RWPE1 (cell line): ENCODE measurements around the gene LHFPL2.
A peak's percentile ranks its signal among the peaks of the same experiment; 100 is the strongest.

Experiments
- CTCF ChIA-PET: fragments of 350-600 bp; sonication (Branson Sonifier 250); formaldehyde crosslinking; extraction: SDS; loops from one replicate; lab custom pipeline; 2021; lab: Yijun Ruan, JAX
- POLR2A ChIA-PET: fragments of 400-600 bp; formaldehyde crosslinking; extraction: SDS; loops from one replicate; lab custom pipeline; 2020; ENCODE audit warnings: antibody characterized with exemption; ENCODE audit not compliant: low non-redundant PET; lab: Yijun Ruan, JAX
- DNase-seq: peaks from one replicate; pipeline ENCODE4 v3.0.0; 2012; ENCODE audit warnings: low spot score
- H3K27ac ChIP-seq: fragments of 450-650 bp; 2 replicates; pipeline ENCODE4 v1.5.1; 2017
- CTCF ChIP-seq: fragments of 450-650 bp; conservative IDR thresholded peaks from 2 replicates; pipeline ENCODE4 v1.5.1; 2017; ENCODE audit warnings: low read depth, mild to moderate bottlenecking

The LHFPL2 gene

DNA sequence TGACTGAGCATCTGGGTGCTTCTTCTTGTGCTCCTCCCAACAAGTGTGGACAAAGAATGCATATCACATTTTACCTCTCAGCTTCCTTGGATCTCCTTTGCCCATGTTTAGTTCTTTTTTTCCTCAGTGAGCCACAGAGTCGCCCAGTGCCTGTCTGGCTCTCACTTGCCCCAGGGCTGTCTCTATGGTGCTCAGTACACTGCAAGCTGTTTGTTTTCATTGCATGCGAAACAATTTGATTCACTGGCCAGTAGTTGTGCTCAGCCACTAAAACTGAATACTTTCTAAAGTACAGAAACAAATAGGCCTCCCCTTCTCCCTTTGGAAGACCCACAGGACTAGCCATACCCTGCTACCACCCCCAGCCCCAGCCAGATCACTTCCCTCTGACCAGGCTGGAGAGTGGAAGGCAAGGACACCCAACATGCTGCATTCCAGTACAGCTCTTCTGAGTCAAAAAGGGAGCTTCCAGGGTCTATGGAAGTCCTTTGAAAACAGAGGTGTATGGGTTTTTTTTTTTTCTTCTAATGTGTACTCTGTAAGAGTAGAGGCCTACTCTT lies 3.8 kb downstream of the LHFPL2 start:
- TF ChIP-seq CTCF: no peak
- H3K27ac ChIP-seq: no peak overlapping the region
- no peak for DNase-seq
- ChIA-PET CTCF (interaction anchor here (0.8 to 1.9 kb wide), 3 partner anchors 9 to 100 kb away, joined by 5 to 8 read pairs (median 5); no protein-coding TSS in a partner anchor), POLR2A (interaction anchor here (0.7 kb wide), 1 partner anchor 74 kb away, joined by 3 read pairs; no protein-coding TSS in a partner anchor)

- POLR2A ChIA-PET: no interaction called here
- DNase-seq: no peak
- CTCF ChIA-PET: interaction anchor here (0.8 to 1.0 kb wide), 2 partner anchors 96 to 99 kb away, joined by 5 to 8 read pairs; no protein-coding TSS in a partner anchor
- no peak for TF ChIP-seq CTCF
- no peak overlapping the region for H3K27ac ChIP-seq
These were observed 4.4 kb downstream of the LHFPL2 start for GRCh38 chr5:78644129-78644528.

- ChIA-PET POLR2A (no interaction called here), CTCF (interaction anchor here (0.5 to 0.7 kb wide), 3 partner anchors 113 to 674 kb away, joined by 3 read pairs; no protein-coding TSS in a partner anchor)
- no peak for TF ChIP-seq CTCF
- no peak overlapping the region for H3K27ac ChIP-seq
- no peak for DNase-seq
These were observed 5.9 kb downstream of the LHFPL2 start for GRCh38 chr5:78642701-78643100.

DNA sequence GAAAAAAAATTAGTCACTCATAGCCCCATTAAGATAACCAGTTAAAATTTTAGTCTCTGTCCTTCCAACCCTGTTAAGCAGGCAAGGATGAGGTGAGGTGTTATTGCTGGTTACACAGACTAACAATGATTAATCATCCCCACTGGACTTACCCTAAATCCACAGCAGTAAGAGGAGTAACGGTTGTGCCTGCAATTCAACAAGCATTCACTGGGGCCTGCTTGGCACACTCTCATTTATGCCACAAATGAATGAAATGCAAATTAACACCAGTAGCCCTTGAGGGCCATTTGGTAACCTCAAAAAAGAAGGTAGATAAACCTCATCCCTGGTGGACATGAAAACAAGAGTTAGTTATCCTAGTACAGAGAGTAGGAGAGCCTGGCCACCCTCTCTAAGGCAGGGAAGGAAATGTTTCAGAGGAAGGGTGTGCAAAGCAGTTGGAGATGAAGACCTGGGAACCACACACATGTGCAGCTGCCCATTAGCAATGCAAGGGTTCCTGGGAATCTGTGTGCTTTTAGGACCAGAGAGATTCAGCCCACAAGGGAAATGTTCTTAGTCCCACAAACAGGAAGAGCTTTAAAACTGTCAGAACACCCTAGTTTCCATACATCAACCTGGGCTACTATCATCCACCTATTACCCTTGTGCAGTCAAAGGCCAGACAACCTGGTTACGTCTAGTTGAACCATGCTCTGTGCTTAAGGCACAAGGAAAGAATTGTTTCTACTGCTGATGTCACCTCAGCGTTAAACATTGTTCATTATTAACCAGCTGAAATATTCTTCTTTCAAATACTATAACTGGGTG lies 7.7 kb downstream of the LHFPL2 start:
- H3K27ac ChIP-seq: no peak overlapping the region
- POLR2A ChIA-PET: no interaction called here

GRCh38 chr5:78639791-78640190 lies 8.8 kb downstream of the LHFPL2 start:
- ChIA-PET POLR2A (no interaction called here), CTCF (interaction anchor here (0.6 kb wide), 1 partner anchor 177 kb away, joined by 4 read pairs; no protein-coding TSS in a partner anchor)
- no peak overlapping the region for H3K27ac ChIP-seq
- DNase-seq: no peak
- no peak for TF ChIP-seq CTCF

More for the DNA sequence above, 7.7 kb downstream of the LHFPL2 start:
- DNase-seq: peak; percentile 46
- no peak for TF ChIP-seq CTCF
- CTCF ChIA-PET: no interaction called here

DNA sequence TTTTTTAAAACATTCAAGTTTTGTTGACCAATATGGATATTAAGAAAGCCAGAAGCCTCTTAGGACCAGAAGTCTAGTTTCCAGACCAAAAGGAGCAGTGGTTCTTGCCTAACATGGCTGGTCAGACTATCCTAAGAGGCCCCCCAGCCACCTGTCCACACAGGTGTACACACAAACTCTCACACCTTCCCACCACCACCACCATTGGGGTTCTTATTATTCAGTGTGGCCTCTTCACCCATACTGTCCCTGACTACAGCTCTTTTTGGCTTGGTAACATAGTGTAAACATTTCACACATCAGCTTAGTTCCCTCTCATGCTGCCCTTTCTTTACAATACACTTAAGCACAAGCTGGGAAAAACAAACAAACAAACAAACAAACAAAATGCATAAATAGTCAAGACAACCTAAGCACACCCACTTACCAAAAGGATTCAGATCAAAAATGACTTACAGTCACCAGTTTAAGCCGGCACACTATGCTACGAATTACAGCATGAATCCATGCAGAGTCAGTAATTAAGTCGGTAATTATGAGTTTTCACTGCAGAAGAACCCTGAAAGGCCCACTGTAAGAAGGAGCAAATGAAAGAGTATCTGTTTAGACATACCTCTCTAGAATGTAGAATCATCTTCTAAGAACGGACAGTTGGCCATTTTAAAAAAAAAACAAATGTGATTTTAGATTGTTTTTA lies 9.5 kb downstream of the LHFPL2 start:
- POLR2A ChIA-PET: no interaction called here
- peak overlapping the region; percentile 82 for H3K27ac ChIP-seq

More for the DNA sequence above, 9.5 kb downstream of the LHFPL2 start:
- CTCF ChIA-PET: interaction anchor here (1.0 kb wide), 1 partner anchor 134 kb away, joined by 3 read pairs; no protein-coding TSS in a partner anchor
- DNase-seq: no peak
- no peak for TF ChIP-seq CTCF
